Duodenal mucosa (tissue), 2 donors: ENCODE results near the gene SIGLEC9.

Source experiments
- H3K27ac ChIP-seq: one replicate; pipeline ENCODE4 v1.7.0; 2013; ENCODE audit warnings: low read depth, low read length
- H3K27me3 ChIP-seq, 2 donors: one replicate each; pipeline ENCODE4 v1.7.0; 2013; ENCODE audit warnings: low read length in 2 of 2, control low read depth in 1 of 2; ENCODE audit not compliant: insufficient read depth in 2 of 2, control insufficient read depth in 1 of 2
- H3K36me3 ChIP-seq, 2 donors: one replicate each; pipeline ENCODE4 v1.7.0; 2013; ENCODE audit warnings: low read length in 2 of 2, control low read depth in 1 of 2; ENCODE audit not compliant: insufficient read depth in 2 of 2, control insufficient read depth in 1 of 2
- H3K4me1 ChIP-seq, 2 donors: one replicate each; pipeline ENCODE4 v1.7.0; 2013; ENCODE audit warnings: low read length in 2 of 2, control low read depth in 1 of 2; ENCODE audit not compliant: insufficient read depth in 2 of 2, control insufficient read depth in 1 of 2
- H3K4me3 ChIP-seq, 2 donors: one replicate each; pipeline ENCODE4 v1.7.0; 2013; ENCODE audit warnings: low read length in 2 of 2, low read depth in 1 of 2
- H3K9ac ChIP-seq, 2 donors: one replicate each; pipeline ENCODE4 v1.7.0; 2013; ENCODE audit warnings: low read length in 2 of 2, low read depth in 1 of 2
- H3K9me3 ChIP-seq, 2 donors: one replicate each; pipeline ENCODE4 v1.7.0; 2013; ENCODE audit warnings: low read length in 2 of 2, control low read depth in 1 of 2; ENCODE audit not compliant: control insufficient read depth in 1 of 2

The SIGLEC9 gene

DNA sequence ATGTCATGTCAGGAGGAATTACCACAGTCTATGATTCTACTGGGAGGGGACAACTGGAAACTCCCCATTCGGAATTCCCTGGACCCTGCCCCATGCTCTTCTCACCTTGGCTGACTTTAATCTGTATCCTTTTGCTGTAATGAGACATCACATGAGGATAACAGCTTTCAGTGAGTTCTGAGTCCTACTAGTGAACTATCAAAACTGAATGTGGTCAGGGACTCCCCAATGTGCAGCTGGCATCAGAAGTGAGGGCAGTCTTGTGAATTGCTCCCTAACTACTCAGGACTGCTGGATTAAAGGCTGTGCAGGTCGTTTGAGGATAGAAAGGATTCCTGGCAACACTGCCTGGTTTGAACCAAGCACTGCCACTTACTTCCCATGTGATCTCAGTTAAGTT, 32.6 kb downstream of the SIGLEC9 start:
- H3K4me1 ChIP-seq = no peaks in the 10 kb centered on the region
- H3K9ac ChIP-seq = no peak overlapping the region
- H3K27ac ChIP-seq = no peak overlapping the region
- no peaks in the 10 kb centered on the region for H3K36me3 ChIP-seq
- no peaks in the 10 kb centered on the region for H3K9me3 ChIP-seq
- no peak overlapping the region for H3K4me3 ChIP-seq
- peaks cover 0 to 6% of the 10 kb centered on the region in 2 donors for H3K27me3 ChIP-seq

DNA sequence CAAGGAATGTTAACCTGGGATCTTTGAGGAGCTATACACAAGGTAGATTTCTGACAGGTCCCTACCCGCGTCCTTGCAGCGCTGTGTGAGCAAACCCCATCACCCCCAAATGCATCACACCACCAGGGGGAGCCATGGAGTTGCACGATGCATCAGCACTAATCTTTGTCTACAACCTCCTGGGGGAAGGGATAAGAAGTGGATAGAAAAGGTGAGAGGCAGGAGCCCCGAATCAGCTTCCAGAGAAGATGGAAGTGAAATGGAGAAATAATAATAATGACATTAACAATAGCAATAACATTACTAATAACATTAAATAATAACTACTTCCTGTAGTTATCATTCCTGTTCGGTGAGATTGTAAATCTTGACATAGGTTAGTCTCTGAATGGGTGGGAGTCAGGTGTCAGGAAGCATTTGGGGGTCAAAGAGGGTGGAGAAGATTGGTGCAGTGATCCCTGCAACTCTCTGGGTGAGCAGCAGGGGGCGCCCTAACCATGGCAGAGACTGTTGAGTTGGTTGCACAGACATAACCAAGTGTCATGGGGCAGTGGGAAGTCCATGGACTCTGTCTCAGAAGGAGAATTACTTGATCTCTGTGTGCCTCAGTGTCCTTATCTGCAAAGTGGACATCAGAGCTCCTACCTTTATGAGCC, 33.9 kb downstream of the SIGLEC9 start:
- H3K36me3 ChIP-seq = no peaks in the 10 kb centered on the region
- peaks cover 0 to 6% of the 10 kb centered on the region in 2 donors for H3K27me3 ChIP-seq
- H3K9me3 ChIP-seq = no peaks in the 10 kb centered on the region
- H3K27ac ChIP-seq = no peak overlapping the region
- H3K4me1 ChIP-seq = no peaks in the 10 kb centered on the region
- no peak overlapping the region for H3K4me3 ChIP-seq
- H3K9ac ChIP-seq = no peak overlapping the region

DNA sequence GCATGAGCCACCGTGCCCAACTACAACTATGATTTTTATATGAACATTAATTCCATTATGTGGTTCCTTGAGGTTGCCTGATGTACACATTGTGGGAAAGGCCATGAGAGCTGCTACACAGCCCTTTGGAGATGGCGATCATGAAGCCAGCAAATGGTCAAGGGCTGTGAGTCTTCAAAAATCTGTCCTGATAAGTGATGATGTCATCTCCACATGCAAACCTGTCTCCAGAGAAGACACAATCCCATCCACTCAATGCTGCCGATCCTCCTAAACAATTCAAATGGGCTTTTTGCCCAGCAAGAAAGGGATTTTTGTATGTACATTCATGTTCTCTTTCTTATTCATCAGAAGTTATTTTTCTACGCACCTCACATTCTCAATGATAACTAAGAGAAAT, 35.0 kb downstream of the SIGLEC9 start:
- H3K27ac ChIP-seq = no peak overlapping the region
- no peak overlapping the region for H3K4me3 ChIP-seq

DNA sequence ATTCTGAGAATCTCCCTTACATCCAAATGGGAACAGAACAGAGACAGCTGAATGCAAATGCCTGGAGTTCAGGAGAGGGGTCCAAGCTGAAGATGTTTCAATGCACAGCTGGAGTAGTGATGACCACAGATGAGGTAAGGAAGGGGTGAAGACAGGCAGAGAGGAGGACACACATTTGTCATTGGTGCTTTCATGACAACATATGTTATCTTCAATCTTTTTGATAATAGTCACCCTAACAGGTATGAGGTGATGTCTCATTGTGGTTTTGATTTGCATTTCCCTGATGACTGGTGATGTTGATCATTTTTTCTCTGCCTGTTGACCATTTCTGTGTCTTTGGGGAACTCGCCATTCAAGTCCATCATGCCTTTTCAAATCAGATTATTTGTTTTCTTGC, 36.6 kb downstream of the SIGLEC9 start:
- Histone ChIP-seq H3K4me1 (no peaks in the 10 kb centered on the region), H3K9ac (no peak overlapping the region), H3K27ac (no peak overlapping the region)

More for the DNA sequence above, 35.0 kb downstream of the SIGLEC9 start:
- Histone ChIP-seq H3K9ac (no peak overlapping the region), H3K27me3 (peaks cover 0 to 6% of the 10 kb centered on the region in 2 donors), H3K4me1 (no peaks in the 10 kb centered on the region), H3K9me3 (no peaks in the 10 kb centered on the region), H3K36me3 (no peaks in the 10 kb centered on the region)

DNA sequence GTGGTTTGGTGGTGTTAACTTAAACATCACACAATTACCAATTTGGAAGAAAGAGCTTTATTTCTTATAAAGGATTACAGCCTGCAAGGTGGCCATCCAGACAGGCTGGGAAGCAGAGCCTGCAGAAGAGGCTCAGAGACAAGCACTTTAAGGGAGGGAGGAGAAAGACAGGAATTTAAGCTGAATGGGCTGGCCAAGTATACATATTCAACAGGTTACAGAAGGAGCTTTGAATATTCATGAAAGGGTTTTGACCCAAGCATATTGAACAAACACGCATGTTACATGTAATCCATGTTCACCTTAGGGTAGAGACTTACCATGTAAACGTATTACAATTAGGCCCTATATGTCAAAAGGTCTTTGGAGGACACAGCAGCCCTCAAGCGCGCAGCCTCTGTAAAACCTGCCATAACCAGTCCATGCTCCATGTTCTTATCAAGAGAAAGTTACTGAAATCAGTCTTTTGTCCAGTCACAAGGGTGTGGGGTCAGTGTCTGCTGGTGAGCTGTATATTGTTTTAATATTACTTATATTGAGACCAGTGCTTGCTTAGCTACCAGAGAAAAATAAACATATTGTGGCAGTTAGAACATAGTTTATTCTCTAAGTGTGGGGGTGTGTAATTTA, 37.3 kb downstream of the SIGLEC9 start:
- Histone ChIP-seq H3K9me3 (no peaks in the 10 kb centered on the region), H3K27ac (no peak overlapping the region), H3K9ac (no peak overlapping the region), H3K4me3 (no peak overlapping the region), H3K27me3 (peaks cover 0 to 6% of the 10 kb centered on the region in 2 donors), H3K36me3 (no peaks in the 10 kb centered on the region), H3K4me1 (no peaks in the 10 kb centered on the region)

More for the DNA sequence above, 36.6 kb downstream of the SIGLEC9 start:
- Histone ChIP-seq H3K4me3 (no peak overlapping the region), H3K36me3 (no peaks in the 10 kb centered on the region), H3K9me3 (no peaks in the 10 kb centered on the region), H3K27me3 (peaks cover 0 to 6% of the 10 kb centered on the region in 2 donors)

DNA sequence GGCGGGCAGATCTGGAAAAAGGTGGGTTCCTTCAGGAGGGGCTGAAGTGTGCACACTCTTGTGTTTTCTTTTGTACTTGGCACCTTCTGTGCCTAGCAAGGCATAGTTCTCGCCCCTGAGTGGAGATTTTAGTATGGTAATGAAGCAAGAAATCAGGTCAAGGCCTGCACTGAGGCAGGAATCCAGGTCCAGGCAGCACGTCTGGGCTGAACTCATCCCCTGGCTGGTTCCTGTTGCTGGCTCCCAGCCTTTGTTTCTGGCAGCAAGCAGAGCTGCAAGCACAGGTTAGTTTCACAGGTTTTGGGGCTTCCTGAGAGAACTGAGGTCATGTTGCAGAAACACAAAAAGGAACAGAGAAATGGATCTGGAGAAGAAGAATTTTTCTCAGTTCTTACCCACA, 38.6 kb downstream of the SIGLEC9 start:
- H3K36me3 ChIP-seq = no peaks in the 10 kb centered on the region
- H3K9me3 ChIP-seq = no peaks in the 10 kb centered on the region
- H3K9ac ChIP-seq = no peak overlapping the region
- no peak overlapping the region for H3K27ac ChIP-seq
- H3K4me3 ChIP-seq = no peak overlapping the region
- peaks cover 0 to 6% of the 10 kb centered on the region in 2 donors for H3K27me3 ChIP-seq
- no peaks in the 10 kb centered on the region for H3K4me1 ChIP-seq

DNA sequence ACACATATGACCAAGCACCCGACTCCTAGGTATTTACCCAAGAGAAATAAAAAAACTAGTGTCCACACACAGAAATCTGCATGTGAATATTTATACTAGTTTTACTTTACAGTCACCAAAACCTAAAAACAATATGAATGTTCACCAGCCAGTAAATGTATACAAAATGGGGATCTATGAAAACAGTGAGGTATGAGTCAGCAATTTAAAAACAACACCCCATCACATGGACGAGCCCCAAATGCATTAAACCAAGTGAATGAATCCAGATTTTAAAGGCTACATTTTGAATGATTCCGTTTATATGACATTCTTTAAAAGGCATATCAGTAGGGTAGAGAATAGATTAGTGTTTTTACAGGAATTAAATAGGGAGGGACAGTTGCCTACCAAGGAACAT, 39.5 kb downstream of the SIGLEC9 start:
- H3K27me3 ChIP-seq = peaks cover 0 to 6% of the 10 kb centered on the region in 2 donors
- H3K9me3 ChIP-seq = no peaks in the 10 kb centered on the region
- H3K9ac ChIP-seq = no peak overlapping the region
- H3K4me1 ChIP-seq = no peaks in the 10 kb centered on the region
- no peak overlapping the region for H3K4me3 ChIP-seq
- no peaks in the 10 kb centered on the region for H3K36me3 ChIP-seq
- H3K27ac ChIP-seq = no peak overlapping the region

DNA sequence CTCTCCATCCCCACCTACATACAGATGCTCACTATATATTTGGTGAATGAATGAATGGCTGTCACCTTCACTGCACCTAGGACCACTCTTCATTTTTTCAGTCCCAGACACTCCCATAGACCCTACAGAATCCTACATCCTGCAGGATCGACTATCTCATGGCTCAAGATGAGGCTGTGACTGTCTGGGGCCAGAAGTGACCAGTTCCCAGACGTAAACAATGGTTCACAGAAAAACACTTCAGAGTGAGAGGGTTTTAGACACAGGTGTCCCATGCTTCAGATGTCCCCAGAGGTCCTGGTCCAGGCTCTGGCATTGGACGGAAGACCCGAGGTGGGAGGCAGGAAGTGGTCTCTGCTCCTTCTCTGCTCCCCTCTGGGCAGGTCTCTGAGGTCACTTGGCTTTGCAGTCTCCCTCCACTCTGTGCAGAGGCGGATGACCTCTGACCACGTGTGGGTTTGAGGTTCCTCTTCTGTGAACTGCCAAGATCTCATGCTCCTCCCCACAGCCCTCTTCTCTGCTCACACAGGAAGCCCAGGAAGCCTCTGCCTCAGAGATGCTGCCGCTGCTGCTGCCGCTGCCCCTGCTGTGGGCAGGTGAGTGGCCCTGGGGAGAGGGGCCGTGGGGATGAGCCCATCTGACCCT, 42.3 kb downstream of the SIGLEC9 start:
- H3K27me3 ChIP-seq = no peaks in the 10 kb centered on the region
- no peak overlapping the region for H3K9ac ChIP-seq
- H3K4me3 ChIP-seq = no peak overlapping the region

DNA sequence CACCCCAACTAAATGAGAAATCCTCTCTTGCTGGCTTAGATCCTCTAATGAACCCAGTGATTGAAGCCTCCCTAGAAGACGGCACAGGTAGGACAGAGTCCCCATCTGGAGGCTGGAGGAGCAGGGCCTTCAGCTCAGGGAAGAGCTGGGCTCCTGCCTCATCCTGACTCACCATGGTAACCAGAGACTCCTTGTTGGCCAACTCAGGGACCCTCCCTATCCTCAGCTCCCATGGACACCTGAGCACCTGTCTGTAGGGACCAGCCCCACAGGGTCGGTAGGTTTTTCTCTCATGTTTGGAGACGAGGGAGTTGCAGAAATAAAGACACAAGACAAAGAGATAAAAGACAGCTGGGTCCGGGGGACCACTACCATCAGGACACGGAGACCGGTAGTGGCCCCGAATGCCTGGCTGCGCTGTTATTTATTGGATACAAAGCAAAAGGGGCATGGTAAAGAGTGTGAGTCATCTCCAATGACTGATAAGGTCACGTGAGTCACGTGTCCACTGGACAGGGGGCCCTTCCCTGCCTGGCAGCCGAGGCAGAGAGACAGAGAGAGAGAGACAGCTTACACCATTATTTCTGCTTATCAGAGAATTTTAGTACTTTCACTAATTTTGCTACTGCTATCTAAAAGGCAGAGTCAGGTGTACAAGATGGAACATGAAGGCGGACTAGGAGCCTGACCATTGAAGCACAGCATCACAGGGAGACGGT, 44.0 kb downstream of the SIGLEC9 start:
- no peak overlapping the region for H3K4me3 ChIP-seq

More for the DNA sequence above, 42.3 kb downstream of the SIGLEC9 start:
- no peaks in the 10 kb centered on the region for H3K4me1 ChIP-seq
- no peaks in the 10 kb centered on the region for H3K36me3 ChIP-seq
- H3K27ac ChIP-seq = no peak overlapping the region
- H3K9me3 ChIP-seq = no peaks in the 10 kb centered on the region

More for the DNA sequence above, 44.0 kb downstream of the SIGLEC9 start:
- H3K36me3 ChIP-seq = no peaks in the 10 kb centered on the region
- no peaks in the 10 kb centered on the region for H3K9me3 ChIP-seq
- no peaks in the 10 kb centered on the region for H3K27me3 ChIP-seq
- H3K9ac ChIP-seq = no peak overlapping the region
- no peaks in the 10 kb centered on the region for H3K4me1 ChIP-seq
- H3K27ac ChIP-seq = no peak overlapping the region
